ENCODE data around the gene GPR42.
"Not testable (repeated sequence)": the region's sequence is repeated elsewhere in the genome, so short reads cannot be mapped to it uniquely, and the experiment has no call there.

Gene GPR42

DNA sequence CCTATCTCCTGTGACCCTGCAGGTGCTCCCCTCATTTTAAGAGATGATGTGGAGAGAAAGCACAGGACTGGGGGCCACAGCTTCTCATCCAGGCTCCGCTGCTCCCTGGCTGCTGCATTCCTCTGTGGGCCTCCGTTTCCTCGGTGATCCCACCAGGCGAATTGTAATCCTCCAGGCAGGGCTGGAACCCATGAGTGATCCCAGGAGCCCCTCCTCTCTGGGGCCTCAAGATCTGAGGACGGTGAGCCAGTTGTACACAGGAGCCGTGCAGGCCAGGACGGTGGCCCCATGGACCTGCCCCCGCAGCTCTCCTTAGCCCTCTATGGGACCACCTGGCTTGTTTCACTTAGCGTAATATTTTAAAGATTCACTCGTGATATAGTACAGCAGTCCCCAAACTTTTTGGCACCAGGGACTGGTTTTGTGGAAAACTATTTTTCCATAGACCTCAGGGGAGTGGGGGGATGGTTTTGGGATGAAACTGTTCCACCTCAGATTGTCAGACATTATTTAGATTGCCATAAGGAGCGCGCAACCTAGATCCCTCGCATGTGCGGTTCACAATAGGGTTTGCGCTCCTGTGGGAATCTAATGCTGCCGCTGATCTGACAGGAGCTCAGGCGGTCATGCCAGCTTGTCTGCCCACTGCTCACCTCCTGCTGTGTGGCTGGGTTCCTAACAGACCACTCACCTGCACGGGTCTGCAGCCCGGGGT lies 7.0 kb upstream of the GPR42 start:
- no peak for DNase-seq

DNA sequence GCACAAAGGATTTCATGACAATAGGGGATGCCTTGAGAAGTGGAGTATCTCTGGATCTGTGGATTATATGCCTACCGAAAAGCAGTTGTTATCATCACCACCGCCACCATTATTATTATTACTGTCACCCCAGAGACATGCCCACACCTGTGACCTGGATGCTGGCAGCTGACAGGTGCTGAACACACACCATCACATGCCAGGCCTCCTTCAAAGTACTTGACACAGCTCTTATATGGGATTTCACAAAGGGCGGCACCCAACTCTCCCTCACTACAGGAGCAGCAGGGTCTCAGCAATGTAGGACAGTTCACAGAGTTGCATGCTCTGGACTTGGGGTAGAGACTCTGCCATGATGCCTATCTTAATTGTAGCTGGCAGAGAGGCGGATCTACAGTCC lies 5.6 kb upstream of the GPR42 start:
- DNase-seq: no peak

DNA sequence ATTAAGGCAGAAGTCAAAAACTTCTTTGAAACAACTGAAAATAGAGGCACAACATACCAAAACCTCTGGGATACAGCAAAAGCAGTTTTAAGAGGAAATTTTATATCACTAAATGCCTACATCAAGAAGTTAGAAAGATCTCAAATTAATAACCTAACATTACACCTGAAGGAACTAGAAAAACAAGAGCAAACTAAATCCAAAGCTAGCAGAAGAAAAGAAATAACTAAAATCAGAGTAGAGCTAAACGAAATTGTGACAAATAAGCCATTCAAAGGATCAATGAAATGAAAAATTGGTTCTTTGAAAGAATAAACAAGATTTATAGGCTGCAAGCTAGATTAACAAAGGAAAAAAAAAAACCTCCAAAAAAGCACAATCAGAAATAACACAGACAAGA lies 2.5 kb upstream of the GPR42 start:
- DNase-seq: no peak

DNA sequence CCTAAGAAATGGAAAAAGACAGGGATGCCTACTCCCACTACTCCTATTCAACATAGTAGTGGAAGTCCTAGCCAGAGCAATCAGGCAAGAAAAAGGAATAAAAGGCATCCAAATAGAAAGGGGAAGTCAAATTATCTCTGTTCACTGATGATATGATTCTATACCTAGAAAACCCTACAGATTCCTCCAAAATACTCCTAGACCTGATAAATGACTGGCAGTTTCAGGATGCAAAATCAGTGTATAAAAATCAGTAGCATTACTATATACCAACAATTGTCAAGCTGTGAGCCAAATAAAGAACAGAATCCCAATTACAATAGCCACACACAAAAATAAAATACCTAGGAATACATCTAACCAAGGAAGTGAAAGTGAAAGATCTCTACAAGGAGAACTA lies 1.3 kb upstream of the GPR42 start:
- DNase-seq: no peak

DNA sequence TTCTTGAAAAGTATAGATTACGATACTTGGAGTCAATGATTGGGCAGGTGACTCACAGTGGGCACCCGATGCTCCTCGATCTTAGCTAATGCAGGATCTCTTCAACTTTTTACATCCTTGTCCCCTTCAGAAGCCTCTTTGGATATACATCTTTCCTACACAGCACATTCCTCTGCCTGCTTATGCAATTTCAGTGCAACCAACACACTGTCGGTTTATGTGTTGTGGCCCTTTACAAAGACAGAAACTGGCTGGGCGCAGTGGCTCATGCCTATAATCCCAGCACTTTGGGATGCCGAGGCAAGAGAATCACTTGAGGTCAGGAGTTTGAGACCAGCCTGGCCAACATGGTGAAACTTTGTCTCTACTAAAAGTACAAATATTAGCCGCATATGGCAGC lies 2.6 kb downstream of the GPR42 start:
- DNase-seq: no peak

DNA sequence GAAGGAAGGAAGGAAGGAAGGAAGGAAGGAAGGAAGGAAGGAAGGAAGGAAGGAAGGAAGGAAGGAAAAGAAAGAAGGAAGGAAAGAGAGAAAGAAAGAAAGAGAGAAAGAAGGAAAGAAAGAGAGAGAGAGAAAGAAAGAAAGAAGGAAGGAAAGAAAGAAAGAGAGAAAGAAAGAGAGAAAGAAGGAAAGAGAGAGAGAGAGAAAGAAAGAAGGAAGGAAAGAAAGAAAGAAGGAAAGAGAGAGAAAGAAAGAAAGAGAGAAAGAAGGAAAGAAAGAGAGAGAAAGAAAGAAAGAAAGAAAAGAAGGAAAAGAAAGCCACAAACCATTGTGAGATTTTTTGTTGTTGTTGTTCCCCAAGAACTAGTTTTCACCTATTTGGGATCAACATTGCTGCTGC lies 3.2 kb downstream of the GPR42 start:
- not testable (repeated sequence) for DNase-seq

DNA sequence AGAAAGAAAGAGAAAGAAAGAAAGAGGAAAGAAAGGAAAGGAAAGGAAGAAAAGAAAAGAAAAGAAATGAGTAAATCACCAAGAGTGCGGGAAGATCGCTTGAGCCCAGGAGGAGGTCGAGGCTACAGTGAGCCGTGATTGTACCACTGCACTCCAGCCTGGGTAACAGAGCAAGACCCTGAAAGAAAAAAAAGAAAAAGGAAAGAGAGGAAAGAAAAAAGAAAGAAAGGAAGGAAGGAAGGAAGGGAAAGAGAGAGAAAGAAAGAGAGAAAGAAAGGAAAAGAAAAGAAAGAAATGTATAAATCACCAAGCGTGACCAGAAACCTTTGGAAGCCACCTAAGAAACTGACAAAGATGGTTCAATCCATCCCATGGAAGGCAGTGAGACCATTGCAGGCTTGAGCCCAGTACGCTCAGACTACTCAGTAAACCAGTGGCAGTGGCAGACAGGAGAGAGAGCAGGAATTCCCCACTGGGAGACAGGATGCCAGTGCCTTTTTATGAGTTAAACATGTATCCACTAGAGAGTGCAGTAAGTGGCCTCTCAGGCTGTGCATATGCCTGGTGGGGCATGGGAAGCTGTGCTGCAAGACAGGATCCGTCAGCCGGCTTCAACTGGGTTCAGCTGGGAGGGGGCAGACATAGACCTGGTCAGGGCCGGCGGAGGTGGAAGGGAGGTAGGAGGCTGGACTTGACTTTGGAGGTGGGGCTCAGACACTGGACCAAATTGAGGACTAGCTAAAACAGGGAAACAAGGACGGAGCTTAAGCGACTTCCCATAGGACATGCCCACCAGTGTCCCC lies 4.8 kb downstream of the GPR42 start:
- no peak for DNase-seq

DNA sequence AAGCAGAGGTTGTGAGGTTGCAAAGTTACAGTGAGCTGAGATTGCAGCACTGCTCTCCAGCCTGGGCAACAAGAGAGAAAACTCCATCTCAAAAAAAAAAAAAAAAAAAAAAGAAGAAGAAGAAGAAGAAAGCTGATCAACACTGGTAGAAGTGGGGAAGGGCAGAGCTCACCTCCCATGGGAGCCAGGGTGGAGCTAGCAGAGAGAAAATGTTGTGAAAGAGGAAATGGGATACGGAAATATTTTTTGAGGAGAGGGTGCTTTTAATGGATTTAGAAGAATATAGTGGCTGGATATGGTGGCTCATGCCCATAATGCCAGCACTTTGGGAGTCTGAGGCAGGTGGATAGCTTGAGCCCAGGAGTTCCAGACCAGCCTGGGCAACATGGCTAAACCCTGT lies 6.8 kb downstream of the GPR42 start:
- no peak for DNase-seq

DNA sequence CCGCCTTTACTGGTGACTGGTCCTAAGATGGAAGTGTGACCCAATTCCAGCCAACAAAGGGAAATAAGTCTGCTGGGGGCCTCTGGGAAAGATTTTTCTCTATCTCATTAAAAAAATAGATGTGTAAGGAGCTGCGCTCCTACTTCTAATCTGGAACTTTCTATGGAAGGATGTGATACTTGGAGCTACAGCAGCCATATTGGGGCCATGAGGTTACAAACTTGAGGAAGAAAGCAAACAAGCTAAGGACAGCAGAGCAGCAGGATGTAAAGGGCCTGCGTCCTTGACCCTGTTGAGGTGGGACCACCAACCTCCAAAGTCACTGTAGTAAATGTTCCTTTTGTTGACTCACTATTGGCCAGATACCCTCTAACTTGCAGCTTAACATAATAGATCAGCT lies 7.5 kb downstream of the GPR42 start:
- no peak for DNase-seq

DNA sequence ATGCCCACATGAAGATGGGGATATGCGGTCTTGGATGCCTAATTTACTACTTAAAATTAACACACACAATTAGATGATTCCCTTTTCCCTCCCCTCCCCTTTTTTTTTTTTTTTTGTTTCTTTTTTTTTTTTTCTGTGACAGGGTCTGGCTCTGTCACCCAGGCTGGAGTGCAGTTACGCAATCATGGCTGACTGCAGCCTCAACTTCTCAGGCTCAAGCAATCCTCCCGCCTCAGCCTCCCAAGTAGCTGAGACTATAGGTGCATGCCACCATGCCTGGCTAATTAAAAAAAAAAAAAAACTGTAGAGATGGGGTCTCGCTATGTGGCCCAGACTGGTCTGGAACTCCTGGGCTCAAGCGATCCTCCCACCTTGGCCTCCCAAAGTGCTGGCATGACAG lies 8.7 kb downstream of the GPR42 start:
- DNase-seq: not testable (repeated sequence)

DNA sequence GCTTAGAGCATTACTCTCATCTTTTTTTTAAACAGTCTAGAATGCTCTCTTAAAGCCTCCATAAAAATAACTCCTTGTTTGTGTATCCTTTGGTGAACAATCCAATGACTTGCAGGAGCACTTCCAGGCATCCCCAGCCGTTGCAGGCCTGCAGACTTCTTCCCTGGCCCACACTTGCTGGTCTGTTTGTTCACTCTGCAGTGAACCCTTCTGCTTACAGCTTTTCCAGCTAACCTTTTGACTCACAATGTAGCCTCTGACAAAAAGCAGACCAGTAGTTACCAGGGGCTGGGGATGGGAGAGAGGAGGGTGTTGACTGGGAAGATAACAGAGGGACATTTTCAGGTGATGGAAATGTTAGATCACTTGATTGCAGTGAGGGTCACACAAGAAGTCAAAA lies 9.1 kb downstream of the GPR42 start:
- DNase-seq: no peak

DNA sequence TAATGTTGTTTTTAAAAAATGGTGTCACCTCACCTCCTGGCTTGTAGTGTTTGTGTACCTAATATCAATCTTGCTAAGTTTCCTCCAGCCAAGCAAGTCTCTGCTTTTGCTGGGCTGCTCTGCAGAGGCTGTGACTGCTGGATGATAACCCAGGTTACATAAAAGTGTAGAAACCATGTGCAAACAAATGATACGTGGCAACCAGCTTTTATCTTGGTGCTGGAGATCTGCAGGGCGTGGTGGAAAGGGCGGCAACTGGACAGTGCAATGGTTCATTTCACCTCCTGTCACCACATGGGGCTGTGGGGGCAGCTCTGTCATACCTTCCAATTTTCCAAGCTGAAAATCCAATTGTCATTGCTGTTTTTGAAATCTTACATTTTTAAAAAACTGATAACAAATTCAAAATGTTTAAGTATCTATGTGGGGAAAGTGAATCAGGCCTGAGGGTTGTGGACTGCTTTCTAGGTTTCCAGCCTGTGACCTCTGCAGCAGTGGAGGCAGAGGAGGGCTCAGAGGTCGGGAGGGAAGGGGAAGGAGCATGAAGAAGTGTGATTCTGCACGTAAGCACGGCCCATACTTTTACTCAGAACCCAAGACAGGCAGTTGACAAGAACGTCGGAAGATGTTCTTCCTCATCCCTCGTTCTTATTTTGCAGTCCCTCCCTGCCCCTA lies 9.7 kb downstream of the GPR42 start:
- DNase-seq: peak; percentile 86

DNA sequence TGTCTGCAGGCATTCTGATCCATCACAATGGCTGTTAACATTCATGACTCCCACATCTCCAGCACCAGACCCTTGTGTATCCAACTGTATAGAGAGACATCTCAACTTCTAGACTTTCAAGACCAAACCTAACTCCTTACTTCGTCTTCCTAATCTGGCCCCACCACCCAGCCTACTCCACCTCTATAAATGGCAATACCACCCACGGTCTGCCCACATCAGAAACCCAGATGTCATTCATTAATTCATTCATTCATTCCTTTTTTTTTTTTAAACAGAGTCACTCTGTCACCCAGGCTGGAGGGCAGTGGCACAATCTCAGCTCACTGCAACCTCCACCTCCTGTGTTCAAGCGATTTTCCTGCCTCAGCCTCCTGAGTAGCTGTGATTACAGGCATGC lies 10.4 kb downstream of the GPR42 start:
- no peak for DNase-seq

DNA sequence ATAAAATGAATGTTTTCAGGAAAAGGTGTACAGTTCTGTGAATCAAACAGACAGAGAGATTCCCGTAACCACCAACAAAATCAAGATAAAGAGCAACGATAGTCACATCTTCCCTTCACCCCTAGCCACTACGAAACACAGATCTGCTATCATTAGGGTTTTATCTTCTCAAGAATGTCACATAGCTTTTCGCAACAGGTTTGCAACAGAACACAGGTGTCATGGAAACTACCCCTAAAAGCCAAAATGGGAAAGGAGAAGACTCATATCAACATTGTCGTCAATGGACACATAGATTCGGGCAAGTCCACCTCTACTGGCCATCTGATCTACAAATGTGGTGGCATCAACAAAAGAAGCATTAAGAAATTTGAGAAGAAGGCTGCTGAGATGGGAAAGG lies 11.1 kb downstream of the GPR42 start:
- DNase-seq: no peak

DNA sequence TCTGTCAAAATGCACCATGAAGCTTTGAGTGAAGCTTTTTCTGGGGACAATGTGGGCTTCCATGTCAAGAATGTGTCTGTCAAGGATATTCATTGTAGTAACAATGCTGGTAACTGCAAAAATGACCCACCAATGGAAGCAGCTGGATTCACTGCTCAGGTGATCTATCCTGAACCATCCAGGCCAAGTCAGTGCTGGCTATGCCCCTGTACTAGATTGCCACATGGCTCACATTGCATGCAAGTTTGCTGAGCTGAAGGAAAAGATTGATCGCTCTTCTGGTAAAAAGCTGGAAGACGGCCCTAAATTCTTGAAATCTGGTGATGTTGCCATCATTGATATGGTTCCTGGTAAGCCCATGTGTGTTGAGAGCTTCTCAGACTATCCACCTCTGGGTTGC lies 12.7 kb downstream of the GPR42 start:
- DNase-seq: no peak

DNA sequence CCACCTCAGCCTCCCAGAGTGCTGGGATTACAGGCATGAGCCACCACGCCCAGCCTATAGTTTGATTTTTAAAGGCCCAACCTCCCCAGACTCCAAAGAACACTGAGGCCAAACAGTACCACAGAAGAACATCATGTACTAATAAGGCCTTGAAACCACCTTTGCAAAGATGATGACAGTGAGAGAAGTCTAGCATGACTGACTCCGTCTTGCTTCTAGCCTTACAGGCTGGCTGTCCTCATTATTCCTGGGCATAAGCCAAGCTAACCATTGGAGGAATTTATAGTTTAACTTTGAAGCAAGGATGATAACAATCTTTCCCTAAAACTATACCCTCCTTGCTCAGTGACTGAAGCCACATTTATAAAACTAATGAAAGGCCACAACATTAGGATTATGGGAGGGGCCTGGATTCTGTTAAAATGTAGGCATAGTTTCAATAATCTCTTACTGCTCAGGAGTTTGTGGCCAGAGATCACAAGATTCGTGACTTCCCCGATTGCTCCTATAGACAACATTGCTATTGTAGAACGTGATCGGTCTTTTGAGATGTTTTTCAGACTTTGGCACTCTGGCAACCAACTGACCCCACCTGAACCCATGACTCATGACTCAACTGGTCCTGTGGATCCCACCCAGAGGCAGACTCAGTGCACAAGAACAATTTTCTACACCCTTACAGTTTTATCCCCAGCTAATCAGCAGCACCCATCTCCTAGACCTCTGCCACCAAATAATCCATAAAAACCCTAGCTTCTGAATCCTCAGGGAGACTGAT lies 17.6 kb downstream of the GPR42 start:
- DNase-seq: peak; percentile 57

DNA sequence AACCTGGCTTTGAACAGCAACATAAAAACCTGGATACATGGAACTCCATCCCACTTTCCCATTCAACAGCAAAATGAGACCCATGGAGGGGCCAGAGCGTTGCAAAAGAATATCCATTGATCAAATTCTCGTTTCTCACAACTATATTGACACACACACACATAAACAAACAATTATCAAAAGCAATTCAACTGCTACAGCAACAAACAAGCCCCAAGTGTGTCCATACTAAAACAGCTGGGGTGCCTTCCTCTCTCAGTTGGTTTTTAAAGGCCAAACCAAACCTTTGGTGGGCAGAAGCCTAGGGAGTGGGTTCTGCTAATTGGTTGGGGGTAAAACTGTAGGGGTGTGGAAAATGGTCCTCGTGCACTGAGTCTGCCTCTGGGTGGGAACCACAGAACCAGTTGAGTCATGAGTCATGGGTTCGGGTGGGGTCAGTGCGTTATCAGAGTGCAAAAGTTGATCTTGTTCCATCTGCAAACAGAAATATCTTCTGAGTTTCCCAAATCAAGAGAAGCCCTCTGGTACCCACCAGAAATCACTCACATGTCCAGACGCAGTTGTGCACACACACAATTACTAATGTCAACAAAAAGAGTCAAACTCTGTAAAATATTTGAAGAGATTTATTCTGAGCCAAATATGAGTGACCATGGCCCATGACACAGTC lies 18.5 kb downstream of the GPR42 start:
- DNase-seq: peak; percentile 76

DNA sequence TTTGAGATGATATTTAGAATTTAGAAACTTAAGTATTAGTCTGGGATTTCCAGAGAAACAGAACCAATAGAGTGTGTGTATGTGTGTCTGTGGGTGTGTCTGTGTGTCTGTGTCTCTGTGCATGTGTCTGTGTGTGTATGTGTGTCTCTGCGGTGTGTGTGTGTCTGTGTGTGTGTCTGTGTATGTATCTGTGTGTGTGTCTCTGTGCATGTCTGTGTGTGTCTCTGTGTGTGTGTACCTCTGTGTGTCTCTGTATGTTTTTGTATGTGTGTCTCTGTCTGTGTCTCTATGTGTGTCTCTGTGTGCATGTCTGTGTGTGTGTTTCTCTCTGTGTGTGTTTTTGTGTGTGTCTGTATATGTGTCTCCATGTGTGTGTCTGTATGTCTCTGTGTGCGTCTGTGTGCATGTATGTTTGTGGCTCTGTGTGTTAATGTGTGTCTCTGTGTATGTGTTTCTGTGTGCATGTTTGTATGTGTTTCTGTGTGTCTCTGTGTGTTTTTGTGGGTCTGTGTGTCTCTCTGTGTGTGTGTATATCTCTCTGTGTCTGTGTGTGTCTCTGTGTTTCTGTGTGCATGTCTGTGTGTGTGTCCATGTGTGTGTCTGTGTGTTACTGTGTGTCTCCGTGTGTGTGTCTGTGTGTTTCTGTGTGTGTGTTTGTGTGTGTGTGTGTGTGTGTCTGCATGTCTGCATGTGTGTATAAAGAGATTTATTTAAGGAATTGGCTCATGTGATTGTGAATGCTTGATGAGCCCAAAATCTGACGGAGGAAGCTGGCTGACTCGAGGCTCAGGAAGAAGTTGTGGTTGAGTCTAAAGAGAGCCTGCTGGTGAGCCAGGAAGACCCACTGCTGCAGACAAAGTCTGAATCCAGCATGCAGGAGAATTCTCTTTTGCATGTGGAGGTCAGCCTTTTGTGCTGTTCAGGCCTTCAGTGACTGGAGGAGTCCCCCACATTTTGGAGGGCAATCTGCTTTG lies 22.2 kb downstream of the GPR42 start:
- DNase-seq: peak; percentile 18

DNA sequence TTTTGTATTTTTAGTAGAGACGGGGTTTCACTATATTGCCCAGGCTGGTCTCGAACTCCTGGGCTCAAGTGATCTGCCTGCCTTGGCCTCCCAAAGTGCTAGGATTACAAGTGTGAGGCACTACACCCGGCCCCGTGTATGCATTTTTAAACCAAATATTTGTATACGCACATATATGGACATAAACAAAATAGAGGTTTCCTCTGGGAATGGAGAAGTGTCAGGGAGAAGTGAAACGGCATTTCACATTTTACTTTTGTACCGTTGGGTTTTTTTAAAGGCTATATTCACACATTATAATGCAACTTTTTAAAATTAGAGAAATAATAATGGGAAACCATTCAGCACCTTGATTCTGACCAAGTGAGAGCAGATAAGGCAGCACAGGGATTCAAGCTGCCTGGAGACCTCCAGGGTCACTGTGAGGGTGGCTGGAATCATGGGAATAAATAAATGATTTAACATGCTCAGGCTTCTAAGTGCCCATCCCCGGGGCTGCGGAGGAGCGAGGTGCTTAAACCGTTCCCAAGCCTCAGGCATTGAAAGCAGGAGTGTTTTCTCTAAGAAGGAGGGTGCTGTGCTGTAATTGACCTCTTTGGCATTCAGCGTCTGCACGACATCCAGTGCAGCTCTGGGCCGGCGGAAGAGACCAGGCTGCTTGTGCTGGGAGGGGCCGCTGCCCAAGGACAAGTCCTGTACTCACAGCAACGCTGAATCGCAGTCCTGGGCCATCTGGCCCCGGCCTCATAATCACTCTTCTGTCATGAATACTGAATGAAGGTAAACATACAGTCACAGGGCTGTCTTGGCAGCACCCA lies 24.7 kb downstream of the GPR42 start:
- DNase-seq: no peak

DNA sequence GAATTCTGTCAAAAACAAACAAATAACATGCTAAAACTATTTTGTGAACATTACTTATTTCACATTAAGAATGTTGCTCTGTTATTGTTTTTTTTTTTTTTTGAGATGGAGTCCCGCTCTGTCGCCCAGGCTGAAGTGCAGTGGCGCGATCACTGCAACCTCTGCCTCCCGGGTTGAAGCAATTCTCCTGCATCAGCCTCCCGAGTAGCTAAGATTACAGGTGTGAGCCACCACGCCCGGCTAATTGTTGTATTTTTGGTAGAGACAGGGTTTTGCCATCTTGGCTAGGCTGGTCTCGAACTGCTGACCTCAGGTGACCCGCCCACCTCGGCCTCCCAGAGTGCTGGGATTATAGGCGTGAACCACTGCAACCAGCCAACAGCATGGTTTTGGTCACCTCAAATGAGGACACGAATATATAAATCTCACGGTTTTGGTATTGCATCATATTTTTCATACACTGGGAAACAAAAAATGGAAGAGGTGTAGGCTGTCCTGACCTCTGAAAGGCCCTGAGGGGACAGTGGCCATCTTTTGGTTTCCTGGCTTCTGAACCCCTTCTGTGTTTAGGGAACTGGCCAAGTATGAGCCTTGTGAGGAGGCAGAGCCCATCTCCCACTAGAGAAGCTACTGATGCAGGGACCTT lies 25.5 kb downstream of the GPR42 start:
- no peak for DNase-seq
